Non-pigmented ciliary epithelial cell (primary cell): ENCODE measurements around the gene TEDDM1.

ENCODE experiments used
- DNase-seq: peaks from one replicate; pipeline ENCODE4 v3.0.0-alpha.2; 2010; ENCODE audit warnings: low read depth

Gene TEDDM1

GRCh38 chr1:182406012-182406411 lies 5.5 kb upstream of the TEDDM1 start:
- DNase-seq: no peak

- DNase-seq: no peak
Measured at GRCh38 chr1:182405578-182405977, 5.1 kb upstream of the TEDDM1 start.

DNA sequence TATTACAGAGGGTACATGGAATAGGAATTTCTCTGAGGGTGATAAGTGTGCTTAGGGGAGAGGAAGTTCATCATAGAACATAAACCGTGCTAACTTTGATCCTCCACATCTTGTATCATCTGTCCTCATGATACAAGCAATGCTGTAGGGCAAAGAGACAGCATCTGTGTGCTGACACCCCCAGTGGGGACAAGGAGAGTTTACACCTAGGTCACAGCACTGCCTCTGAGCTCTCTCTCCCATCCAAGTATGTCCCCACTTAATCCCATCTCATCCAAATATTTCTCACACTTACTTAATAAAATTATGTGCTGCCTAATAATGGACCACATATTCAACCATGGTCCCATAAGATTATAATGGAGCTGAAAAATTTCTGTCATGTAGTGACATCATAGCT lies 4.3 kb upstream of the TEDDM1 start:
- DNase-seq: no peak

- no peak for DNase-seq
Measured at GRCh38 chr1:182397653-182398393, 2.6 kb downstream of the TEDDM1 start.

DNA sequence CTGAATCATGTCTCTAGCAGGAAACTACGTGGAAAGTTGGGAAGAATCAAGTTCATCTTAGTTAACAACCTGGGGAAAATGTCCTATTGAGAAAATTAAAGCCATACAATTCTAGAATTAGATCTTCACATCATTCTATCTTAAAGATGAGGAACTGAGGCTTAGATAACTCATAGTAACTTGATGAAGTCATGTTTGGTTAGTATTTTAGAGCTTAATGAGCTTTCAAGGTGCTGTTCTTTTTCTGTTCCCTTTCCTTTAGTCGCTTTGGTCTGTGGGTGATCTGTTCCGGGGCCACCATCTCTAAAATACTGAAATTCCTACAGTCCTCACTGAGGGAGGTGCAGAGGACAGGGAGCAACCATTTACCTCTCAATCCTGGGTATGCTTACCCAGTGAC lies 4.6 kb downstream of the TEDDM1 start:
- DNase-seq: no peak

DNA sequence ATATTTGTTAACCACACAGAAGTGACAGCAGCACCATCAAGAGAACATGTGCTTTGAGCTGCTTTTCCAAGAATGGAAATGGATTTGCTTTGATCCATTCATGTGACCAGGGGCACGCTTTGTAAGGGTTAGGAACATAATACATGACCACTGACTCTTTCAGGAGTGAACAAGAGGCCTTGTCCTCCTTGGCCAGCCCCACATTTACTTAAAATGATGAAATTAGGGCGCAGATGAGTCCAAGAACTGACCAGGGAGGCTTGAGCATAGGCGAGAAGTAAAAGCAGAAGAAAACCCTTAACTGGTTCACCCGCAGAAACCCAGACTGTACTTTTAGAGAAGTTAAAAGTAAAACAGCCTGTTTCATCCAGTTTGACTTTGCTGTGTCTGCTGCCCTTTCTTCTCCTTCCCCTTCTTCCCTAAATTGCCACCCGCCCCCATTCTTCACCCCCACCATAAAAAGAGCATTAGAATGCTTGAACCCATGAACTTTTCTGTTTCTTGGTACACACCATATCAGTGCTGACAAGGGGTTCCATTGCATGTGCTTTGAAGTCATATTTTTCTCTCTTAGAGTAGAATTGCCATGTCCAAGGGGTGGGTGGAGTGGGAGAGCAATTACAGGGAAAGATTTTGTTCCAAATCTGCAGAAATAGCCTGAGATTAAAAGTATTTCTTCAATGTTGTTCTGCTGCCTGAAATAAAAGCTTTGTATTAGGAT lies 6.3 kb downstream of the TEDDM1 start:
- no peak for DNase-seq

DNA sequence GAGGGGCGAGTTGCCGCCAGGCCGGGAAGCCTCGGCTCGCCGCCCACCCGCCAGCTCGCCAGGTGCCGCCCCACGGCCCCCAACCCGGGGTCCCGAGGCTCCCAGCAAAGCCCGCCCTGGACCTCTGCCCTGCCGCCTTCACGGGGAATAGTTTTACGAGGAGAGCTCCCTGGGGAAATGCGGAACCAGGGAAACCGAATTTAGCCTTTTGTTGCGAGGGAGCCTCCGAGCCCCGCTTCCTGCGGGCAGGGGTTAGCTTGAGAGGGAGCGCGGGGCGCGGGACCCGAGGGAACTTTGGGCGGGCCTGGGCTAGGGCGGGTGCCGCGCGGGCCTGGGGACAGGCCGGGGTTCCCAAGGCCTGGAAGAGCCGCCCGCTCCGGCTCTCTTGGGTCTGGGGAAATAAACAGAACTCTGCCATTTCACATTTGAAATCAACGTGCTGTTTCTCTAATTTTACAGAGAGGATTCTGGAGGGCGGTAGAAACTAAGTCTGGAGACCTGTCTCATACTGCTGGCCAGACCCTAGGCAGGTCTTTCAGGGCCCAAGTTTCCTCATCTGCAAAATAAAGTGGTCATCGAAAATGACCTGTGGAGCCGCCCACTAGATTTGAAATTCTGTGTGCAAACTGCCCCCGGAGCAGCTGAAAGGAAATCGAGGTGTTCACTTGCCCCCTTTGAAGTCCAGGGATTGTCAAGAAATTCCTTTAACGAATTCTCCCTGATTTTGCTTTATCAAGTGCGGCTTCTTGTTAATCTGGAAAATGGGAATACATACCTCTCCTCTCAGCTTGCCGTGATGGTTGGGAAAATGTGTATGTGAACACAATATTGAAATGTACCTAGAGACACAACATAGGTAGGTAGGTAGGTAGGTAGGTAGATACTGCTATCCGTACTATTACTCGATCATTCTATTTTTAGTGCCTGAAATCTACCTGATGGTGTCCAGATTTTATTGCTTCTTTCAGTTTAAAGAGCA lies 8.1 kb downstream of the TEDDM1 start:
- no peak for DNase-seq

GRCh38 chr1:182391362-182392049 lies 9.0 kb downstream of the TEDDM1 start, which contains the start of gene GLUL:
Gene GLUL (minus strand): TSS chr1:182391790. CDS start chr1:182388737, 3,053 bp downstream.
- DNase-seq: no peak

DNA sequence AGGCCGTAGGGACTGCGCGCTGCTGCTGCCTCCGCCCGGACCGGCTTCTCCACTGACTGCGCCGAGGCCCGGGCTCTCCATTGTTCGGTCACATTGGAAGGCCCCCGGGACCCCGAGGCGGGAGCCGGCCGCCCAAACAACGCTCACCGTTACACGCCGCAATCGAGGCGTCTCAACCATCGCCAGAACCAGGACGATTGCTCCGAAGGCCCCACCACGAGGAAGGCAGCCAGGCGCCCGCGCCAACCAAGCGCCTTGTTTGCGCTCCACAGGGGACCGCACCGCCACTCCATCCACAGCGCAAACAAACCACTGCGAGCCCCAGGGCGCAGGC lies 9.5 kb downstream of the TEDDM1 start:
- DNase-seq: no peak

DNA sequence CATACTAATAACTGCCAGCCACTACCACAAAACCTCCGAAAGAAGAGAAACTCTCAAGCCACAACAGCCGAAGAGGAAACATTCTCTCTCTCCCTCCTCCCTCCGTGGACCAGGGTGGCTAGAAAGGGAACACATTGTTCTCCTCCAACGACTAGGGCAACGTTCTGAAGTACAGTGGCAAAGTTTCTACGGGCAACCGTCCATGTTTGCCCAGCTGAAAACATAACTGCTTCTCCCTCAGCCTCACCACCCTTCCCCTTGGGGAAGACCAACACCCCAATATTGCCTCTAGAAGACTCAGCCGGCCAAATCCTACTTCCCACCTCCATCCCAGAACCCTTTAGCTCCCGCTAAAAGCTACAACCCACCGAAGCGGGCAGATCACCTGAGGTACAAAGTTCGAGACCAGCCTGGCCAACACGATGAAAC lies 10.8 kb downstream of the TEDDM1 start:
- DNase-seq: no peak

DNA sequence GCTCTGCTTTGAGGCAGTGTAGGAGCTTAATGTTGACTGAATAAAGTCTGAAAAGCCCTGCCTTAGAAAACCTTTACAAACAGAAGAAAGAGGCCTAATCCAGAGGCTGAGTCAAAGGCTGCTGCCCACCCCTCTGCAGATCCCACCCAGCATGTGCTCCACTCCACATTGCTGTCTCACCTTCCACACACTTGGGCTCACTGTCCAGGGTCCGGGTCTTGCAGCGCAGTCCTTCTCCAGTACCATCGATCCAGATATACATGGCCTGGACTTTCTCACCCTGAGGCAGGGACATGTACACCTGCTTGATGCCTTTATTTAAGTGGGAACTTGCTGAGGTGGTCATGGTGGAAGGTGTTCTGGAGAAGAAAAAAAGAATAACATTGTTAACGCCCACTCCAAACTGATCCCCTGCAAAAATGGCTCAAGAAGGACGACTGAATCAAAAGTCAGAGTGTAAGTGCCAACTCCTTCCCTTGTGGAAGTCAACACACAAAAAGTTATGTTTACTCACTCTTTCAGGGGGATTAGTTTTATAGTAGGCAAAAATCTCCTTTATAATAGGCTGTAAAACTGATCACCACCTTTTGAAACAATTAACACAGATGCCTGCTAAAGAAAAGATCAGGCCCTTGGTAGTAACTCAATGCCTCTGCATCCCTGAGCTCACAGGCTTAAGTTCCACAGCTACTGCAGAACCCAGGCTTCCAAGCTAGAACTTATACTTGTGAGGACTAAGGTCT lies 11.9 kb downstream of the TEDDM1 start:
- DNase-seq: no peak

- DNase-seq: no peak
Measured at GRCh38 chr1:182387566-182387965, 12.9 kb downstream of the TEDDM1 start.

GRCh38 chr1:182386980-182387379 lies 13.5 kb downstream of the TEDDM1 start:
- DNase-seq: no peak

DNA sequence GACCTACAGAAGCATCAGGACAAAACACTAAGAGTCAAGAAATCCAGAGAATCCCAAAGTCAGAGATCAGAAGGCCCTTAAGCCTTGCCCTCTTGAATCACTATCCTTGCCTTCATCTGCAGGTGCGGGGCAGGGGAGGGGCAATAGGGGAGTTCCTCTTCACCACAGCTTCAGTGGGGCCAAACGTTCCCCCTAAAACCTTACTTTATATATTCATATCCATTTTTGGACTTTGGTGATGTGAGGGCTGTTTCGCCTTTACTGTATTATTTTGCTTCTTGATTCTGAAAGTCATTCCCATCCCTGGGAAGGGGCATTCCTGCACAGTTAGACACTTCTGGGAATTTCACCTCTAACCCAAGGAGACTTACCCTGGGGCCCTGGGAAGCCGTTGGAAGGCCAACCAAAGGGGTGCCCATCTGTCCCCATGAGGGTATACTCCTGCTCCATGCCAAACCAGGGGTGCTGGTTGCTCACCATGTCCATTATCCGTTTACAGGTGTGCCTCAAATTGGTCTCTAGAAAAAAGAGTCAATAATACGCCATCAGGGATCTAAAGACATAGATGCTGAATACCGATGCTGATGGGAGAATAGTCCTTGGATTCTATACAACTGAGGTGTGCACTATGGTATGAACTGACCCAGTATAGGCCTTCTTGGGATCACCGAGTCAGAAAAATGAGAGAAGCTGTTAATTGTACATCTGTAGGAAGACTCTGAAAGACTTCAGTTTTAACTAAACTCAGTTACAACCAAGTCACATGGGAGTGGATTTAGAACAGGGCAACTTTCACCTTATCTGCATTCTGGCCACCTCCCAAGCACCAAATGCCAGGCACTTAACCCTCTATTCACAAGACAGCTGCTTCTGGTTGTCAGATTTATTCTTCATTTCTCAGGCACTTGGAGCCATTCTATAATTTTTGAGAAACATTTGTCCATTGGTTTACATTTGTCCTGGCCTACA lies 14.3 kb downstream of the TEDDM1 start:
- DNase-seq: no peak

DNA sequence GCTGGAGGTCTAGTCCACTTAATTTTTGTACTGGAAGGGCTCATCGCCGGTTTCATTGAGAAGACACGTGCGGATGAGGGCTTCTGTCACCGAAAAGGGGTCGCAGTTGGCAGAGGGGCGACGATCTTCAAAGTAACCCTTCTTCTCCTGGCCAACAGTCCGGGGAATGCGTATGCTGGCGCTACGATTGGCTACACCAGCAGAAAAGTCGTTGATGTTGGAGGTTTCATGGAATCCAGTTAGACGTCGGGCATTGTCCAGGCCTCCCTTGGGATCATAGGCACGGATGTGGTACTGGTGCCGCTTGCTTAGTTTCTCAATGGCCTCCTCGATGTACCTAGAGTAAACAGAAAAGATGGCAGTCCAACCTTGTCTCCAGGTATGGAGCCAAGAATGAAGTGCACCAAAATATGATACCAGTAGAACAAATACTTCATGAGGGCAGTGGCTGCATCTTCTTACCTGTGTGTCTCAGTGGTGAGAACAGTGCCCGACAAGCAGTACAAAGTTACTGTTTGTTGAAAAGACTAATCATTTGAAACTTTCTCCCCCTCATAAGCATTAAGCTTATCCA lies 16.0 kb downstream of the TEDDM1 start:
- no peak for DNase-seq

DNA sequence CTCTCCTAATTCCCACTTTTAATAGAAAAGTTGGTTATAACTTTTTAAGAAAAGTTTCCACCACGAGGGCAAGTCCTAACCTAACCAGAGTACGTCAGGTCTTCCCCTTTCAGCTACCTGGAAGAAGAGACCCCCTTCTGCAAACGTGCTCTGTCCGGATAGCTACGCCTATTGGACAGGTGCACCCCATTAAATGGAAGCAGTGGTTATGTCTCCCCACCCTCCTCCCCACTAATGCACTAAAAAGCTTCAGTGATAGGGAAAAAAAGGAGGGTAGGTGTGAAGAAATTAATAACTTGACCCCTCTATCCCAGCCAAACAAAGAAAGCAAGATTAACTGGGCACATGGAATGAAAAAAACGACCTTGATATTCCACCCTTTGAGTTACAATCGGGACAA lies 16.5 kb downstream of the TEDDM1 start:
- no peak for DNase-seq

DNA sequence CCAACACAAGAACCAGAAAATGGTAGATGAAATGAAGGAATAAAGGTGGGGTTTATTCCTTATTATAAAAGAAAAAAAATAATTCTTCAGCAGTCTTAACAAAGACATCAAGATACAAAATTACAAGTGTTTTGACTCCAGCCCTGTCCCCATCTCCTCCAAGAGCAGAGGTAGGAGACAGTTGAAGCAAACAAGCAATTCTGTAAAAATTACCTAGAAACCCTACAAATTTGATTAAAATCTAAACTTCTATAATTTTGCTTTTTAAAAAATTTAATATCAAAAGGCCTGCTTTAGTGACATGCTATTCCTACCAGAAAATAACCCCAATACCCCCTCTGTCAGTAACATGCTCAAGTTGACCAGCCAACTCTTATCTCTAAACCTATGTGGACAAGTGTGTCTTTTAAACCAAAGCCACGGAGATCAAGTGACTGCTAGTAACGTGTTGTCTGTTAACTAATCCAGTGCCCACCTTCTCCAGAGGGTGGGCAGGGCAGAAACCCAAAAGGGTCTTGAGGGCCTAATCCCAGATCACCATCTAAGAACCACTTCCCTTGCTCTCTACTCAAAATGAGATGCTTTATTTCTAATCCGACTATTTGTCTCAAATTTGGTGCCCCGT lies 17.3 kb downstream of the TEDDM1 start:
- no peak for DNase-seq

GRCh38 chr1:182381962-182382819 lies 18.3 kb downstream of the TEDDM1 start:
- DNase-seq: no peak
